Measurements from ENCODE around the gene SMG9.

The SMG9 gene

GRCh38 chr19:43719918-43720317, 34.8 kb downstream of the SMG9 start:
- DNase-seq, result no peak

- DNase-seq, result no peak
These were observed 35.3 kb downstream of the SMG9 start for GRCh38 chr19:43719378-43719868.

GRCh38 chr19:43718627-43719377, 36.0 kb downstream of the SMG9 start:
- DNase-seq, result no peak

- no peak for DNase-seq
These were observed 39.0 kb downstream of the SMG9 start, which contains the start of gene IRGC for GRCh38 chr19:43715776-43716175. Gene IRGC, plus strand, starts transcription at chr19:43716076. Its CDS starts 2,483 bp downstream, at chr19:43718559.

- no peak for DNase-seq
These were observed 41.6 kb downstream of the SMG9 start for GRCh38 chr19:43713208-43713607.

- no peak for DNase-seq
These were observed 42.9 kb downstream of the SMG9 start for GRCh38 chr19:43711751-43712355.

GRCh38 chr19:43708716-43709115, 46.0 kb downstream of the SMG9 start:
- DNase-seq, result no peak

GRCh38 chr19:43707158-43707712, 47.5 kb downstream of the SMG9 start:
- no peak for DNase-seq

GRCh38 chr19:43705729-43706128, 49.0 kb downstream of the SMG9 start:
- no peak for DNase-seq

- no peak for DNase-seq
These were observed 50.6 kb downstream of the SMG9 start for GRCh38 chr19:43704002-43704705.

GRCh38 chr19:43700395-43701000, 54.3 kb downstream of the SMG9 start:
- peak; percentile 28 to 33 for DNase-seq

GRCh38 chr19:43699506-43700394, 55.0 kb downstream of the SMG9 start:
- no peak for DNase-seq

GRCh38 chr19:43697295-43697694, 57.5 kb downstream of the SMG9 start:
- no peak for DNase-seq

GRCh38 chr19:43695985-43696704, 58.6 kb downstream of the SMG9 start:
- peak in 1 of 2 donors; percentile 12 for DNase-seq

- no peak for DNase-seq
These were observed 60.2 kb downstream of the SMG9 start for GRCh38 chr19:43694553-43694952.

GRCh38 chr19:43692877-43693276, 61.9 kb downstream of the SMG9 start:
- no peak for DNase-seq

- DNase-seq, result no peak
These were observed 62.4 kb downstream of the SMG9 start for GRCh38 chr19:43692385-43692784.

GRCh38 chr19:43691755-43692154, 63.0 kb downstream of the SMG9 start:
- no peak for DNase-seq

- no peak for DNase-seq
These were observed 63.9 kb downstream of the SMG9 start for GRCh38 chr19:43690890-43691289.

GRCh38 chr19:43690444-43690843, 64.3 kb downstream of the SMG9 start:
- DNase-seq, result no peak

- DNase-seq, result no peak
These were observed 66.6 kb downstream of the SMG9 start for GRCh38 chr19:43688059-43688701.
